ENCODE data around the gene DTNB.

The DTNB gene

DNA sequence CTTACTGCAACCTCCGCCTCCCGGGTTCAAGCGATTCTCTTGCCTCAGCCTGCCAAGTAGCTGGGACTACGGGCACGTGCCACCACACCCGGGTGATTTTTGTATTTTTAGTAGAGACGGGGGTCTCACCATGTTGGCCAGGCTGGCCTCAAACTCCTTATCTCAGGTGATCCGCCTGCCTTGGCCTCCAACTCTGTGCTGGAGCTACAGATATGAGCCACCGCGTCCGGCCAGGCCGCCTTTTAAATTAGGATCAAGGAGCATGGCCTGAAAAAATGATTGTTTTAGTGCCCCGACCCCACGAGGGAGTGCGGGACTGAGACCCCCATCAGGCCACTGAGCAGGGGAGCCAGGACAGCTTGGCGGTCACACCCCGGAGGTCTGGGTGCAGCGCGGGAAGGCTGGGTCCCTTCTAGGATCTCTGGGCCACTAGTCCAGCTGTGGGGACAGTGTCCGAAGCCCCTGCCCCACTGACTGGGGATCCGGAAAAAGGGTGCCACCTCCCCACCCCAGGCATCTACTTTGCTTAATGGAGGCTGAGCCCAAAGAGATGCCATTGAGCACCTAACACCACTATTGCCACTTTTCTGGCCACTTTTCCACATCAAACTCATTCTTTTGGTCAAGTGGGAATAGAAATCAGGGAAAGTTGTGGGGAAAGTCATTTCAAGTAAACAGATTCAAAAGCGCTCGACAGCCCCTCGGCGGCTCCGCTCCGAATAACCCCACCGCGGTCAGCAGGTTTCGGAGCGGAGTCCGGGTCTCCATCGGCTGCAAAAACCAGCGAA, 311.9 kb downstream of the DTNB start:
- no peak for DNase-seq

- DNase-seq, result no peak
These were observed 314.5 kb downstream of the DTNB start for GRCh38 chr2:25358836-25359235.

- DNase-seq, result no peak
These were observed 315.0 kb downstream of the DTNB start for GRCh38 chr2:25358249-25358815.

GRCh38 chr2:25356088-25356487, 317.3 kb downstream of the DTNB start:
- DNase-seq, result no peak

- no peak for DNase-seq
These were observed 318.1 kb downstream of the DTNB start for GRCh38 chr2:25355270-25355669.

DNA sequence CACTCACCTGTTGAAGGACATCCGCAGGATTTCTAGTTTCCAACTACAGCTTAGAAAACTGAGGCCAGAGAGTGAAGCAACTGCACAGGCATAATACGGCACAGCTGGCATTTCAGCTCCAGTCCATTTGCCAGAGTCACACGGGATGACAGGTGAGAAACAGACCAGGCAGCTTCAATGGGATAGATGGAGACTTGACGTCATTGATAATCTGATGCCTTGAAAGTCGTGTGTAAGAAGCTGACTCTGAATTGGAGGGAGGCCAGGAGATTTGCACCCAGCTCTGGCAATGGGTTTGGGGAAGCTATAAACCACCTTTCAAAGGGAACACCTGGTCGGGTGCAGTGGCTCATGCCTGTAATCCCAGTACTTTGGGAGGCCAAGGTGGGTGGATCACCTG, 319.3 kb downstream of the DTNB start:
- DNase-seq, result no peak

DNA sequence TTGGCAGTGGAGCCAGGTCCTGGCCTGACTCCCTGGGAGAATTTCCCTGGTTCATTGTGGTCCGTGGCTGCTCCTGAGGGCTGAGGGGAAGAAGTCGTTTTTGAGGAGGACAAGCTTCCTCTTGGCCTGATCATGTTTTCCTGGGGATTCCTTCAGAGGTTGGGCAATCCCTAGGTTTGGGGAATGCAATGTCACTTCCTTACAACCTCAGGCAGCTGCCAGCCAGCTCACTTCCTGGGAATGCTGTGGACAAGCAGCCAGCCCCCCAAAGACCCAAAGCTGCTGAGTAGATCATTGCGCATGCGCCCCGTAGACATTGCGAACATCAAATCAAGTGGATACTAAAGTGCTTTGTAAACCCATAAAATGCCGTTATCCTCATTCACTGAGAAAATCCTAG, 324.0 kb downstream of the DTNB start:
- DNase-seq, result no peak

DNA sequence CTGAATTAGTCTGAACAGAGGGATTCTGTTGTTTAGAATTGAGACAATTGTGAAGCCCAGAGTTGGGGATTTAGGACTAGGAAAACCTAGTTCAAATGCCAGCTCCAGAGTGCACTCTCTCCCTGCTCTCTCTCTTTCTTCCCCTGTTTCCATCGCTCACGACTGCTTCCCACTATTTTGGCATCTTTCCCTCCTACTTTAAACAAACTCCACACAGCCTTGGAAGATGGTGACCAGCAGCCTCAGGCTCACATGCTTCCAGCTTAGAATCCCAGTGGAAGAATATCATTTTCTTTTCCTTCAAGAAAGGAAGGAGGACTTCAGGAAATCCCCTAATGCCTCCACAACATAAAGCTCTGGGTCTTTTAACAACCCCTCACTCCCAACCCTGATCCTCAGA, 325.5 kb downstream of the DTNB start:
- no peak for DNase-seq

DNA sequence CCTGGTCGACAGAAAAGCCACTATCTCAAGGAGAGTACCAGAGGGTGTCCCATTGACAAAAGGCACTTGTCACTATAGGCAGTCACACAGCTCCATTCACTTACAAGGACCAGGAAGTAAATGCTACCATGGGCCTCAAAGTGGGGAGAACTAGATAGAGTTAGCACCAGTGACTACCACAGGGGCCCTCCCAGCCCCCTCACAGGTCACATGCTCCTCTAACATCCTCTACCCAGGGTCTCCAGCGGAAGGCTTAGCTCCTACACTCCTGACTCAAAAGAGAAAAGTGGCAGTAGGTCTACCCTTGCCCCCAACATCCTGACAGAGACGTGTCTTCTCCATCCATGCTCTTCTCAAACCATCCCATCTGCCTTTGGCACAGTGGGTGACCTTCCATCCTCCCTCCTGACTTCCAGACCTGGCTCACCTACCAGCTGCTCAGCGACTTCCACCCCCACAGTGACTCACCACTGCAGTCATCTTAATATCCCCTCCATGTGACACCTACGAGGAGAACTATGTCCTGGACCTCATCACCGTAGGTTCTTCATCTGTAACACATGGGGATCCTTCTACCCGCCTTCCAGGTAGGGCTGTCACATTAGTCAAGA, 326.1 kb downstream of the DTNB start:
- DNase-seq, result no peak

- DNase-seq, result no peak
These were observed 330.1 kb downstream of the DTNB start for GRCh38 chr2:25343187-25343825.

- peak; percentile 41 to 64 for DNase-seq
These were observed 330.8 kb downstream of the DTNB start for GRCh38 chr2:25342372-25343186.

- DNase-seq, result peak in 1 of 2 donors; percentile 22
These were observed 331.5 kb downstream of the DTNB start, which contains the start of gene DNMT3A for GRCh38 chr2:25341753-25342371. DNMT3A (minus strand) TSS chr2:25341925; CDS start chr2:25313984, 27,941 bp downstream.

DNA sequence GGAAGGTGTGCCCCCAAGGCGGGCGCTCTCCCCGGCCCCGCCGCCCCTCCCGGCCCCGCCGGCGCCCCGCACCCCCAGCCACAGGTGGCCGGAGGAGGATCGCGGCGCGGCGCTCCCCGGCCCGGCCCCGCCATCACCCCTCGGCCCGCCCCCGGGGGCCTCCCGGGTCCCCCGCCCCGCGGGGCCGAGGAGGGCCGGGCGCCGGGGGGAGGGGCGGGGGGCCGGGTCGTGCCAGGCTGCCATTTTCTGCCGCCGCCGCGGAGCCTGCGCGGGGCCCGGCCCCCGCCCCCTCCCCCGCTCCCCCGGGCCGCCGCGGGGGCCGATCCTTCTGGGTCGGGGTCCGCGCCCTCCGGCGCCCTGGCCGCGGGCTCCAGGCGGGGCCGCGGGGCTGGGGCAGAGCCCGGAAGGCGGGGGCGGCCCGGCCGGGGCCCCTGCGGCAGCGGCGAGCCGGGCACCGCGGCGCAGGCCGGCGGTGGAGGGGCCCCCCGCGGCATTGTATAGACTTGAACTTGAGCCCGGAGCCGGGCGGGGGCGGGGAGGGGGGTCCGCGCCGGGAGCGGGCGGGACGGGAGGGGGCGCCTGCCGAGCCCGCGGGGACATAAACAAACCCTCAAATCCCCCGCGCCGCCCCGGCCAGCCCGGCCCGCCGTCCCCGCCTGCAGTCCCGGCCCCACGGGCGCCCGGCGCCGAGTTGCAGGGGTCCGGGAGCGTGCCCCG, 332.2 kb downstream of the DTNB start:
- no peak for DNase-seq

- DNase-seq, result no peak
These were observed 333.0 kb downstream of the DTNB start for GRCh38 chr2:25340181-25340921.

- no peak for DNase-seq
These were observed 333.6 kb downstream of the DTNB start for GRCh38 chr2:25339791-25340180.

- no peak for DNase-seq
These were observed 334.1 kb downstream of the DTNB start for GRCh38 chr2:25339211-25339674.

DNA sequence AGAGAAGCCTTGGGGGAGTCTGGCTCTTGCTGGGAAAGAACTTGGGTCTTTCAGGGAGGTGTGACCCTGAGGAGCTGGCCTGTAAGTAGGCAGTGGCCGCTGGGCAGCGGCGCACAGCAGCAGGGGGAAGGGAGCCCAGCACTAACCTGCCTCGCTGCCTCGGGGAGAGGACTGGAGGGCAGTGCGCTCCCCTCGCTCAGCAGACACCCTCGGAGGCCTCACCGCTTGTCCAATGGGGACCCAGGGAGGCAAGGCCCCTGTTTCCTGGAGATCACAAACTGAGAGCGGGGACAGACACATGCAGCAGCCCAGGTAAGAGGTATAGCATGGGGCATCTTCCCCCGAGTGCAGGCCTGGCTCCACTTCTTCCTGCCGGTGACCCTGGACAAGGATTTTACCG, 335.0 kb downstream of the DTNB start:
- DNase-seq, result no peak

DNA sequence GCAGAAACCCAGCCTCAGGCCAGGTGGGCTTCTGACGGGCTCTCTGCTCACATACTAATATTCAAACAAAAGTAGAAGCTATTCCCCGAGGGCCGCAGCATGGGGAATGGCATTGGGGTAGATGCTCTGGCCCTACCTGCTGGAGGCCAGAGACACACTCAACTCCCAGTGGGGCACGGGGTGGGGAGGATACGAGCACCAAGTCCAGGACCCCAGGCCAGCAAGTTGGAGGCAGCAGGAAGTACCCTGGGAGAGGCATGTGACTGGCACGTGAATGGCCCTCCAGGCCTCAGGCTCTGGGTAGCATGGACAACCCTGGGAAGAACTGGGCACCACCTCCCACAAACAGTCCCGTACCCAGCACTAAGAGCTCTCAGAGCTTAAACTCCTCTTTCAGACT, 335.5 kb downstream of the DTNB start:
- DNase-seq, result no peak

DNA sequence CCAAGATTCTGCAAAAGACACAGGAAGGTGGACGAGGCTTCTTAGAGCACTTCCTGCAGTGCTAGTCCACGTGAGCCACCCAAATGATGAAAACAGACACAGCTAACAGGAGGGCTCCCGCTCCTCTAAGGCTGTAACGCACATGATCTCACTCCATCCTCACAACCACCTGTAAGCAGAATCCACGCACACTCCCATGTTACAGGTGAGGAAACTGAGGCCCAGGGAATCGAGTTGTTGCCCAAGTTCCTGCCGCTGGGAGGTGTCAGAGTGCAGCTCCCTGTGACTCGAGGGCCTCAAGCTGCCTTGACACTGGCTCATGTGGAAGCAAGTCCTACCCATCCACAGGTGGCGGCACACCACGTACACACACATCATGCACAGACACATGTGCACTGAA, 336.1 kb downstream of the DTNB start:
- DNase-seq, result no peak

GRCh38 chr2:25336383-25336841, 337.0 kb downstream of the DTNB start:
- no peak for DNase-seq

DNA sequence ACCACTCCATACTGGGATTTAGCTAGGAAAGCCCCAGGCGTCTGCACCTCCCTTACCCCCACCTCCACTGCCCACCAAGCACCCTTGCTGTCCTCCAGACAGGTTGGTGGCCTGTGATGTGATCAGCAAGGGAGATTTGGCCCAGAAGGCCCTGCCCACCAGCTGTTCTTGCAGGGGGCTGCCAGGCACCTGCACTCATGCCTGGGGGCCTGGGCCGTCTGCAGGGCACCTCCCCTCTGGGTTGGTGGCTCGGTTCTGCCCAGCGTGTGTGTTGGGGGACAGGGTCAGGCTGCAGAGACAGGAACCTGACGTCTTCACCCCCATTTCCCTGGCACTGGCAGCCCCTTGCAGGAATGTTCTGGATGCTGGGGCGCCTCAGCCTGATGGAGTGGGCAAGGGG, 337.4 kb downstream of the DTNB start:
- no peak for DNase-seq
